GM12872 (cell line): ENCODE results near the gene FBXW7.

Source experiments
- CTCF ChIP-seq: IDR thresholded peaks from 3 replicates; pipeline ENCODE4 v1.5.1; 2011; ENCODE audit warnings: low read depth, mild to moderate bottlenecking, low read length, moderate library complexity; ENCODE audit not compliant: insufficient read depth

FBXW7 gene

GRCh38 chr4:152494020-152494419, 41.9 kb downstream of the FBXW7 start:
- TF ChIP-seq CTCF = no peak

DNA sequence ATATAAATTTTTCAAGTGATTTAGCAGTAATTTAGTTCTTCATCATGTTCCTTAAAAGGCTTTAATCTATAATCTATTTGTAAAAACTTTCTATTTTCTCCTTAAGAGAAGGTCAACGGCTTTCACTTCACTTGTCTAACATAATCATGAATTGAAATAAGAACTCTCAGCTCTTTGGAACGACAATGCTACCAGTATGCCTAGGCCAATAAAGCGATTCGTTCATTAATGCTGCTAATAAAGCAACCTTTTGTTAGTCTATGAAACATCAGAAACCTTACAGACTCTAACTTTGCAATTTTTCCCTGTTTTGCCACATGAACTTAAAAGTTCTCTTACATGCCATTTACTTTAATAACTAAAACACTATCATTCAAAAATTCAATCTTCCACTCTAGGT, 47.6 kb downstream of the FBXW7 start:
- no peak for TF ChIP-seq CTCF

GRCh38 chr4:152486429-152487389, 49.2 kb downstream of the FBXW7 start:
- no peak for TF ChIP-seq CTCF

DNA sequence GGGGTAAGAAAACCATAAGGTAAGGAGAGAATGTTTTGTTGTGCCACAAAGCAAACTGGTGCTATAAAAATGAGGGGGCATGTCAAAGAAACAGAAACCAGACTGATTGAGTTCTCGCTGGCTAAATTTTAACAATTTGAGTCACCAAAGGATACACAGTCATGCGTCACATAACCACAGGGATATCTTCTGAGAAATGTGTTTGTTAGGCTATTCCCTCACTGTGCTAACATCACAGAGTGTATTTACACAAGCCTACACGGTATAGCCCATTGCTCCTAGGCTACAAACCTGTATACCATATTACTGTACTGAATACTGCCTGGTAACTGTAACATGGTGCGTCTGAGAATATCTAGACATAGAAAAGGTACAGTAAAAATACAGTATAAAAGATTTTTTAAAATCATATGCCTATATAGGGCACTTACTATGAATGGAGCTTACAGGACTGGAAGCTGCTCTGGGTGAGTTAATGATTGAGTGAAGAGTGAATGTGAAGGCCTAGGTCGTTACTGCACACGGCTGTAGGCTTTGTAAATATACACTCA, 50.1 kb downstream of the FBXW7 start:
- no peak for TF ChIP-seq CTCF

- no peak for TF ChIP-seq CTCF
Observed at GRCh38 chr4:152482211-152482610, 53.7 kb downstream of the FBXW7 start.

DNA sequence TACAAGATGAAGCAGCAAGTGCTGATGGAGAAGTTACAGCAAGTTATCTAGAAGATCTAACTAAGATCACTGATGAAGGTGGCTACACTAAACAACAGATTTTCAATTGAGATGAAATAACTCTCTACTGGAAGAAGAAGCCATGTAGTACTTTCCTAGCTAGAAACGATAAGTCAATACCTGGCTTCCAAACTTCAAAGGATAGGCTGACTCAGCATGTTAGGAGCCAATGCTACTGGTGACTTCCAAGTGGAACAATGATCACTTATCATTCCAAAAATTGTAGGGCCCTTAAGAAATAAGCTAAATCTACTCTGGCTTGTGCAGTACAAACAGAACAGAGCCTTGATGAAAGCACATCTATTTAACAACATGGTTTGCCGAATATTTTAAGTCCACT, 55.0 kb downstream of the FBXW7 start:
- no peak for TF ChIP-seq CTCF

DNA sequence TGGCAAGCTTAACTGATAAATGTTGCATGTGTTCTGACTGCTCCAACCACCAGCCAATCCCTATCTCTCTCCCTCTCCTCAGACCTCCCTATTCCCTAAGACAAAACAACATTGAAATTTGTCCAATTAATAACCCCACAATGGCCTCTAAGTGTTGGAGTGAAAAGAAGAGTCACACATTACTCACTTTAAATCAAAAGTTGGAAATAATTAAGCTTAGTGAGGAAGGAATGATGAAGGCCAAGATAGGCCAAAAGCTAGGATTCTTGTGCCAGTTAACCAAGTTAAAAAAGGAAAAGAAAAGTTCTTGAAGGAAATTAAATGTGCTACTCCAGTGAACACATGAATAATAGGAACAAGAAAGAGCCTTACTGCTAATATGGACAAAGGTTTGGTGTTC, 55.6 kb downstream of the FBXW7 start:
- TF ChIP-seq CTCF = no peak
